NCI-H1694 treated with DMSO at 0.1 percent for 48 hours (cell line): ENCODE results near the gene IHH.
A peak's percentile ranks its signal among the peaks of the same experiment; 100 is the strongest.

Experiments used
- DNase-seq: peaks from one replicate; lab custom pipeline; 2025; lab: John Stamatoyannopoulos, UW

Gene IHH

GRCh38 chr2:219073413-219074129 is 12.8 kb upstream of the IHH start:
- peak; percentile 75 for DNase-seq

GRCh38 chr2:219072741-219073250 is 12.1 kb upstream of the IHH start:
- no peak for DNase-seq

- DNase-seq = no peak
Observed at GRCh38 chr2:219071131-219071816, 10.6 kb upstream of the IHH start.

- no peak for DNase-seq
Observed at GRCh38 chr2:219065484-219065883, 4.8 kb upstream of the IHH start.

- no peak for DNase-seq
Observed at GRCh38 chr2:219062081-219062480, 1.4 kb upstream of the IHH start.

DNA sequence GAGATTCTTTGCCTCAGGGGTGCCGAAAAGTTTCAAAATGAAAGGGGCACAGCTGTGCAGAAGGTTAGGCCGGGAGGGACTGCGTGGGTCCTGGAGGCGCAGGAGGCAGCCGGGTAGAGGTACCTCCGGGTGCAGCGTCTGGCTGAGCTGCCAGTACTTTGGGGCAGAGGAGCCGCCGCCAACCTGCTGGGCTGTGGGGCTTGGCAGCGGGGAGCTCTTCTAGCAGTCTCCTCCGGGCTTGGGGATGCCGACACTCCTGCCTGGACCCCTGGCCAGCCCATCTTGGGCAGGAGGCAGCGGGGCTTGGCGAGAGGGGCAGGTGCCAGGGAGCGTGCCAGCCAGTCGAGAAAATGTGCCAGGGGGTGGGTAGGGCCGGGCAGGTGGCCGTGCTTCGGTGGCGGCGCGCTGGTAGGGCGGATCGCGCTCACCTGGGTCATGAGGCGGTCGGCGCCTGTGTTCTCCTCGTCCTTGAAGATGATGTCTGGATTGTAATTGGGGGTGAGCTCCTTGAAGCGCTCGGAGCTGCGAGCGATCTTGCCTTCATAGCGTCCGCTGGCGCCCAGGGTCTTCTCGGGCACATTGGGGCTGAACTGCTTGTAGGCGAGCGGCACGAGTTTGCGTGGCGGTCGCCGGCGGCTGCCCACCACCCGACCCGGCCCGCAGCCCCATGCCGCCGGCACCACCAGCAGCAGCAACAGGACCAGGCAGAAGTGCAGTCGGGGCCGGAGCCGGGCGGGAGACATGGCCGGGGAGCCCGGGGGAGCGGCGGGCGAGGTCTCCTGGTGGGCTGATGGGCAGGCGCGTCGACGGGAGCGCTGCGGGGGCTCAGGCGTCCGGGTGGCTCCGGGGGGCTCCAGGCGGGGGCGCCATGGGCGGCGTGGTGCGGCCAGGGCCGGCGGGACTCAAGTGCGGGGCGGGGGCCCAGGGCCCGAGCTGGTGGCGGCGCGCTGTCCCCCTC is 717 bp downstream of the IHH start:
- peak; percentile 13 for DNase-seq

GRCh38 chr2:219059375-219059724 is 1.4 kb downstream of the IHH start:
- DNase-seq = no peak

DNA sequence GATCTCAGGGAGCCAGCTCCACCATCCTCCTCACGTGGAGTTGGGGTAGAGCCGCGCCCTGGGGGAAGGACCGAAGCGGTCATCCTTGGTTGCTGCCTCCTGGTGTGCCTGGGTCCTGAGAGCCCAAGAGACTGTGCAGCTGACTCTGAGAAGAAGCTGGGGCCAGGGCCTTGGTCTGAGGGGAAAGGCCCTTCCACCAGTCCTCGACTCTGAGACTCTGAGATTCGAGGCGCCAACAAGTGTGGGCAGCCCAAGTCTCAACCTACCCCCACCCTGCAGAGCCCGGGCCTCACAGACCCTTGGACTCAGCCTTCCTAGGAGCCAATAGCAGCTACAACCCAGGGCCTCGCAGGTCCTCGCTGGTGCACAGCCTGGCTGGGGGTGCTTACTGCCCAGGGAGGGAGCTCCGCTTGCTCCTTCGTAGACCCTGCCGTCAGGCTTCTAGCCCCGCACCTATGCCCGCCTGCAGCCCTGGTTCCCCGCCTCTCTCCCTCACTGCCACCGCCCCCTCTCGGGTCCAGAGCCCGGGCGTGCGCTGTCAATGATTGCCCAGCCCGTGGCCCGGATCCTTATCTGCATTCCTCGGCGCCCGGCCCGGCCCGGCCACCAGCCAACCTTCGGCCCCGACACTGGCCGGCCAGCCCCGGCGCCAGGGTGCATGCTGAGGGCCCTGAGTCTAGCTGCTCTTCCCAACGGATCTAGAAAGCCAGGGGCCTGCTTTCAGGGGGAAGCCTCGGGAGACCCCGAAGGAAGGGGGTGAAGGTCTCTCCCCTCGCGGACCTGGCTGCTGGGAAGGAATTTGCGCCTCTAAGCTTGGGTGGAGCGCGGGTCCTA is 2.0 kb downstream of the IHH start:
- DNase-seq = no peak

GRCh38 chr2:219057709-219058540 is 2.8 kb downstream of the IHH start:
- DNase-seq = peak; percentile 50

DNA sequence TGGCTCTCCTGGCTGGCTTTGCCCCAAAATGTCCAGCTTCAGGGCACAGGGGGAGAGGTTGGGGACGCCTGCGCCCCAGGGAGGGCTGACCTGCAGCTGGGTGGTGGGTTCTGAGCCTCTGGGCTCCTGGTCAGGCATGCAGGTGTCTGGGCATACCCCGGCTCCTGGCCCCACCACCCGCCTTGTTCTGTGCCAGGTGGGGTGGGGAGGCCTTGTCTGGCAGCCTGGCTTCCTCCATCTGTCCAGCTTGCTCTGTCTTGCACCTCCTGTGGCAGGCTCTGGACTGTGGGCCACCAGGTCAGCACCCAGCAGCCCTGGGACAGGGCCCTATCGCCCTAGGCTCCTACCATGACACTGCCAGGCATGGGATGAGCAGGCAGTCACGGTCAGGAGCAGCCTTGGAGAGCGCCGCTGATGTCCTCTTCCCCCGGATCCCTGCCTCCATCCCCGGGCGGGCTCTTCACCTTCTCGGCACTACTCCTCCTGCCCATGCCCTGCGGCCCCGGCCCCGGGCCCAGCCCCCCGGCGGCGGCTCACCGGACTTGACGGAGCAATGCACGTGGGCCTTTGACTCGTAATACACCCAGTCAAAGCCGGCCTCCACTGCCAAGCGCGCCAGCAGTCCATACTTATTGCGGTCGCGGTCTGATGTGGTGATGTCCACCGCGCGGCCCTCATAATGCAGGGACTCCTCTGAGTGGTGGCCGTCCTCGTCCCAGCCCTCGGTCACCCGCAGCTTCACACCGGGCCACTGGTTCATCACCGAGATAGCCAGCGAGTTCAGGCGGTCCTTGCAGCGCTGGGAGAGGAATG is 3.6 kb downstream of the IHH start:
- DNase-seq = no peak

DNA sequence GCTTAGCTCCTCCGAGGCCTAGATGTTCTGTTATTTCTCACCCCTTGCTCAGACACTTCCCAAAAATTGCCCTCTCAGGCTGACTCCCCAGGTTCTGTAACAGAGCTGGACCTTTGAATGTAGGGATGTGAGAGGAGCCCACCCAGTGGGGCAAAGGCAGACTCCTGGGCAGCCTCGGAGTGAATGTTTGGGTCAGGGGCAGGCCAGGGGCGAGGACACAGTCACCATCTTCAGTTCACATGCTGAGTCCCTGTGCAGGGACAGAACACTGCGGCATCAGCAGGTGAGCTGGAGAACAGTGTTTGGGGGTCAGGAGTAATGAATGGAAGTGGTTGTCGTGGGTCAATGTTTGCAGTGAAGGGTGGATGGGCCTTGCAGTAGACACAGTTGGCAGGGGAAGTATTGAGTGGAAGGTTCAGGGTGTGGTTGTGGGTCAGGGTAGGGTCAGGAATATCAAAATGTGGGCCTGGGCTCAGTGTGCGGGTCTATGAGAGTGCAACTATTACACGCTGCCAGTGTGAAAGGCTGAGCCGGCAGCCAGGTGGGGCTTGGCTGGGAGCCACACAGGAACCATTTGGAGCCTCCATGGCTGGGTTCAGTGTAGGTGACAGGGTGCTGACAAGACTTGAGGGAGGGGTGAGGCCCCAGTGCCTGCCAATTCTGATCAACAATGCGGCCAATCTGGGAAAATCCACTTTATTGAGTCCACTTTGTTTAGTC is 4.4 kb downstream of the IHH start:
- DNase-seq = no peak

DNA sequence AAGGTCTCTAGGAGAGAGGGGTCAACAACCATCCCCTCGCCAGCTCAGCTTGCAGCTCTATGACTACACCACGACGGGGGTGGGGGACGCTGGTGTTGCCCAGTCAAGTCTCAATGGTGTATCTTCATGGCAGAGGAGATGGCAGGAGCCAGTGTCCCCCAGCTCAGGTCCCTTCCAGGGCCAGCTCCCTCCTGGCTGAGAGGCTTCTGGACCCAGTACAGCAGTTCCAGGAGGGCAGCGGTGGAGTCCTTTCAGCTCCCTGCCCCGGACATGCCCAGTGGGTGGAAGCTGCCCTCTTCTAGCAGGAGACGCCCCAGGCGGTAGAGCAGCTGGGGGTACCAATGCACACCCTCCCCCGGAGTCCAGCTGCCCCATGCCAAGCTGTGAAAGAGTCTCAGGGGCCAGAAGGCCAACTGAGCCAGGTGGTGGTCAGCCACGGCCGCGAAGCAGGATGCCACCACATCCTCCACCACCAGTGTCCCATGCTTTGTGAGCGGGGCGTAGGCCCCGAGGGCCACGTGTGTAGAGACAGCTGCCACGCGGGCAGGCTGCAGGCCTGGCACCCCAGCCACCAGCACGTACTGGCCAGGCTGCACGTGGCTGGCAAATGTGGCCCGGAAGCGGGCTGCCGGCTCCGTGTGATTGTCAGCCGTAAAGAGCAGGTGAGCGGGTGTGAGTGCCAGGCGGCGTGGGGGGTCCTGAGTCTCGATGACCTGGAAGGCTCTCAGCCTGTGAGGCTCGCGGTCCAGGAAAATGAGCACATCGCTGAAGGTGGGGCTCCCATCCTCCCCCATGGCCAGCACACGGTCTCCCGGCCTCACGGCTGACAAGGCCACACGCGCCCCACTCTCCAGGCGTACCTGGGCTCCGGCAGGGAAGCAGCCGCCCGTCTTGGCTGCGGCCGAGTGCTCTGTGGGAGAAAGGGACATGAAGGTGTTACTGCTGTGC is 5.5 kb downstream of the IHH start:
- no peak for DNase-seq

GRCh38 chr2:219049282-219049681 is 11.4 kb downstream of the IHH start:
- no peak for DNase-seq

- DNase-seq = no peak
Observed at GRCh38 chr2:219045937-219046550, 14.7 kb downstream of the IHH start.

DNA sequence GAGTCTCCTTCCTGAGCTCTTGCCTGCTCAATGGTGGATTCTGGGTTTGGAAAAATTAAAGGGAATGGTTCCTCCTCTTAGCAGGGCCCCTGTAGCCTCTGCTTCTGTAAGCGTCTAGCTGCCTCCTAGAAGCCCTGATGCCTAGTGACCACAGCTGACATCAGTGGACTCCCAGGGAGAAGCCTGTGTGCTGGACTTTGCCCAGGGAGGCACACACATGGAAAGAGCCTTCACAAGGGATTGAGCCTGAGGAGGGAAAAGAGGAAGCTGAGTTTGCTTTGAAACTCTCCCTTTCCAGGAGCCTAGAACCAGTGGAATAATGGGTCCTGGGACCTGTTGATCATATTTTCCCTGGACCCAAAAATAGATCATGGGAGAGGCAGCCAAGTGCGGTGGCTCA is 18.0 kb downstream of the IHH start:
- DNase-seq = no peak

DNA sequence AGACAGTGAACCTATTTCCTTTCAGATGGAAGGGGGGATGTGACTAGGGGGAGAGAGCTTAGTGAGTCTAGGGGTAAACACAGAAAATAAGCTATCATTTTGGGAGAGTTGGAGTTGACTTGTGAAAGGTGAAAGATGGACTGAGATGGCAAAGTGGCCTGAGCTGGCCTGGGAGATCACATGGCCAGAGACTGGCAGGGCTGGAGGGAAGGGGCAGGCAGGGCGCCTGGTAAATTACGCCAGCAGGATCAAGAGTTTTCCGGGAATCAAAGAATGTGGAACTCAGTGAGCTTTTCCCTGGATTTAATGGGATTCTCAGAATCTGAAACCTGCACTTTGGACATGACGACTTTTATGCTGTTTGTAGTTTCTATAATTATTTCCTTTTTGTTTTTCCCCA is 18.6 kb downstream of the IHH start:
- DNase-seq = no peak

DNA sequence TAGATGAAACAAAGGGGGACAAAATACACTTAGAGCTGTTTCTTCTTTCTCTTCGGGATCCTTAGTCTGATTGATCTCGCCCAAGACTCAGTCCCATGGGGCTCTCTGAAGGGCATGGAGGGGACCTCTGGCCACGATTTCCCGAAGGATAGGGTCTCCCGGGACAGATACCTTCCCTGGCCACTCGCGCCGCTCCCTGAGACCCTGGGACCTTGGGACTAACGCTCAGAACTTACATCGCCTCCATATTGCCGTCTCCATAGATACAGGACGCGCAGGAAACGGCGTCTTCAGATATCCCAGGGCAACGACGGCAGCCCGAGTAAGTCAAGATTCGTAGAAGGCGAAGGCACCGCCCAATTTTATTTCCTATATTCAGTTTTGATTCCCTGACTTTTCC is 19.5 kb downstream of the IHH start, which contains the start of gene CFAP65:
TSS of gene CFAP65 (minus strand) at position 265 of the 400 bp plus-strand sequence. CDS start 2,468 bp downstream, outside the sequence.
- peak; percentile 11 for DNase-seq
